Measurements from ENCODE around the gene ZNF438. TPM values are rescaled to one million over a fixed set of nuclear protein-coding genes. Genes with fewer than 3 reads are reported as not detected.
"Not testable (repeated sequence)": the region's sequence is repeated elsewhere in the genome, so short reads cannot be mapped to it uniquely, and the experiment has no call there.

Gene ZNF438
- total and polyA plus RNA-seq, 7 experiments from 2014 or later, result 3.9 to 9.4 (median 4.2) TPM

DNA sequence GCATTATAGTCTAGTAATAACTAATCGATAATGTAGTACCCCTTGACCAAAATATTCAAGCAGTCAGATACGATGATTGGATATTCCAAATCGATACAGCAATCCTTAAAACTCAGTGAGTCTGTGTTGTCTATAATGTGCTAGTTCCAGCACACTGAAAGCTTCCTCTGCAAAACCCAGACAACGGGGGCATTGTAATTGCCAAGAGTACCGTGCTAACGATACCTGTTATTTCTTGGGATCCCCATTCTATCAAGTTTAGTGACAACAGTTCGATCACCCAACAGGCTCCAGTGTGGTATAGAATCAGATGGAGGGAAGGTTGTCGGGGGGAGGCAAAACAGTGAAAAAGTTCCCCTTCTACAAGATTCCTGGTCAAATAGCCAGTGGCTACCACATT is 865 bp downstream of the ZNF438 start:
- Histone ChIP-seq H3K4me3 (ENCODE audit: low read length) (peak overlapping the region; percentile 84), H3K27ac (ENCODE audit: low read depth, low read length) (peak overlapping the region; percentile 96), H3K9me3 (ENCODE audit: control insufficient read depth in 2 of 3, low read length in 3 of 3) (no peaks in the 10 kb centered on the region), H3K27me3 (ENCODE audit: control insufficient read depth in 2 of 2, insufficient read depth in 2 of 2, low read length in 2 of 2) (no peaks in the 10 kb centered on the region), H3K36me3 (ENCODE audit: control insufficient read depth in 2 of 3, insufficient read depth in 3 of 3, low read length in 3 of 3) (no peaks in the 10 kb centered on the region), H3K4me1 (ENCODE audit: control insufficient read depth in 2 of 2, insufficient read depth in 2 of 2, low read length in 2 of 2) (peaks cover 5% of the 10 kb centered on the region in 2 donors)
- H3K4me3 Mint-ChIP-seq, result peak overlapping the region; percentile 29 to 94 (median 90)
- peaks cover 0 to 6% (median 0%) of the 10 kb centered on the region in 5 donors for H3K36me3 Mint-ChIP-seq
- ATAC-seq (no peak), DNase-seq (no peak)
- H3K27ac Mint-ChIP-seq, result peak overlapping the region in 6 of 9 donors; percentile 67 to 99 (median 98)
- H3K4me1 Mint-ChIP-seq, result peaks cover 7 to 34% (median 14%) of the 10 kb centered on the region in 7 donors
- H3K9me3 Mint-ChIP-seq, result peaks cover 0 to 1% (median 0%) of the 10 kb centered on the region in 11 donors
- intact Hi-C loops (cut with micrococcal nuclease), result loop anchor here (1.0 to 10.0 kb wide), 10 partner anchors 52 to 1417 kb away; partner anchors contain the start of genes KIF5B (in 2 of the 2), ARHGAP12 (in 1 of the 2), CCDC7 (in 1 of the 2) and EPC1 (in 1 of the 2)
- CTCF ChIA-PET, result interaction anchor here (0.6 to 2.9 kb wide), 2 partner anchors 246 to 255 kb away, joined by 3 to 21 read pairs; no protein-coding TSS in a partner anchor
- POLR2A ChIA-PET, result interaction anchor here (1.5 to 3.6 kb wide), 2 partner anchors 246 to 288 kb away, joined by 7 to 41 read pairs; partner anchors contain the start of gene ZEB1
- no peaks in the 10 kb centered on the region for H3K27me3 Mint-ChIP-seq

DNA sequence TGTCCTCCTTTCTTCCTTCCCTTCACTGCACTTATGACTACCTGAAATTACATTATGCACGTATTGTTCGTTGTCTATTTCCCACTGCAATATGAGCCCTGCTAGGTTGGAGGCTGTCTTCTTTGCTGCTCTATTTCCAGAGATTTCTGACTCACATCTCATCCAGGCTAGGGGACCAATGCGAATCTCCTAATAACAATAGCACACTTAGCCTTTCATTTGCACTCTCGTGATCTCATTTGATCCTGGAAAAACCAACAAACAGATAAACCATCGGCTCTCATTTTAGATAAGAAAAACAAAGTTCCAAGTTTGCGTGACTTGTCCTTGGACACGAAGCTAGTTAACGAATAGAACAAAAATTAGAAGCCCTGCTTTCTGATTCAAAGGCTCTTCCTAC is 1.4 kb downstream of the ZNF438 start:
- POLR2A ChIA-PET, result interaction anchor here (3.6 kb wide), 1 partner anchor 245 kb away, joined by 41 read pairs; no protein-coding TSS in a partner anchor
- Mint-ChIP-seq H3K9me3 (peaks cover 0 to 1% (median 0%) of the 10 kb centered on the region in 11 donors), H3K4me3 (peak overlapping the region in 2 of 10 donors; percentile 5 to 14), H3K4me1 (peaks cover 7 to 34% (median 14%) of the 10 kb centered on the region in 7 donors), H3K27me3 (no peaks in the 10 kb centered on the region), H3K27ac (peak overlapping the region in 2 of 9 donors; percentile 10 to 99), H3K36me3 (peaks cover 0 to 6% (median 0%) of the 10 kb centered on the region in 5 donors)
- Histone ChIP-seq H3K9me3 (ENCODE audit: control insufficient read depth in 2 of 3, low read length in 3 of 3) (no peaks in the 10 kb centered on the region), H3K27ac (ENCODE audit: low read depth, low read length) (no peak overlapping the region), H3K4me1 (ENCODE audit: control insufficient read depth in 2 of 2, insufficient read depth in 2 of 2, low read length in 2 of 2) (peaks cover 5% of the 10 kb centered on the region in 2 donors), H3K27me3 (ENCODE audit: control insufficient read depth in 2 of 2, insufficient read depth in 2 of 2, low read length in 2 of 2) (no peaks in the 10 kb centered on the region), H3K4me3 (ENCODE audit: low read length) (no peak overlapping the region), H3K36me3 (ENCODE audit: control insufficient read depth in 2 of 3, insufficient read depth in 3 of 3, low read length in 3 of 3) (no peaks in the 10 kb centered on the region)
- no peak for ATAC-seq
- no peak for DNase-seq
- intact Hi-C loops (cut with micrococcal nuclease), result loop anchor here (2.0 to 10.0 kb wide), 7 partner anchors 52 to 1417 kb away; partner anchors contain the start of genes ARHGAP12 (in 1 of the 2), CCDC7 (in 1 of the 2), EPC1 (in 1 of the 2) and KIF5B (in 1 of the 2)
- CTCF ChIA-PET, result interaction anchor here (0.6 to 1.4 kb wide), 2 partner anchors 246 to 254 kb away, joined by 3 read pairs; no protein-coding TSS in a partner anchor

DNA sequence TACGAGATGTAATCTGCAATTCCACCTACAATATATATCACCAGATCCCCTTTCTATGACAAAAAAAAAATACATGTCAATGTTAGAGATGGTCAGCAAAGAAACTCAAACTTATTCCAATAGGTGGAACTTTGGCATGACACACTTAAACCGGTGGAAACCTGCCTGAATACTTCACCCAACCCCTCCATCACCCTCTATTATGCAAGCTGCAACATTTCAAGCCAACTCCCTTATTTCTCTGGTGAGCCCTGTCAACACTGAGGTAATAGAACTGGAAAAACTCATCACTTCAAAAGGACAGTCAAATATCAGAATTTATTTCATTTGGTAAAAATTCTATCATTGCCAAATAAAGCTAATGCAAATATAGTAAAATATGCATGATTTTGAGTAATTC is 3.6 kb downstream of the ZNF438 start:
- POLR2A ChIA-PET, result no interaction called here
- CTCF ChIA-PET, result interaction anchor here (0.7 to 1.0 kb wide), 3 partner anchors 8 to 209 kb away, joined by 3 to 4 read pairs (median 4); no protein-coding TSS in a partner anchor
- H3K27ac Mint-ChIP-seq, result no peak overlapping the region

DNA sequence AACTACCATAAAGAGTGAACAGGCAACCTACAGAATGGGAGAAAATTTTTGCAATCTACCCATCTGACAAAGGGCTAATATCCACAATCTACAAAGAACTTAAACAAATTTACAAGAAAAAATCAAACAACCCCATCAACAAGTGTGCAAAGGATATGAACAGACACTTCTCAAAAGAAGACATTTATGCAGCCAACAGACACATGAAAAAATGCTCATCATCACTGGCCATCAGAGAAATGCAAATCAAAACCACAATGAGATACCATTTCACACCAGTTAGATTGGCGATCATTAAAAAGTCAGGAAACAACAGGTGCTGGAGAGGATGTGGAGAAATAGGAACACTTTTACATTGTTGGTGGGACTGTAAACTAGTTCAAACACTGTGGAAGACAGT is 5.4 kb downstream of the ZNF438 start:
- H3K27ac Mint-ChIP-seq; CTCF ChIA-PET; H3K9me3 Mint-ChIP-seq; H3K27me3 ChIP-seq (ENCODE audit: control insufficient read depth in 2 of 2, insufficient read depth in 2 of 2, low read length in 2 of 2); H3K4me1 ChIP-seq (ENCODE audit: control insufficient read depth in 2 of 2, insufficient read depth in 2 of 2, low read length in 2 of 2); H3K36me3 ChIP-seq (ENCODE audit: control insufficient read depth in 2 of 3, insufficient read depth in 3 of 3, low read length in 3 of 3); ATAC-seq; H3K27ac ChIP-seq (ENCODE audit: low read depth, low read length); intact Hi-C loops (cut with micrococcal nuclease); H3K4me3 Mint-ChIP-seq; DNase-seq; H3K27me3 Mint-ChIP-seq; POLR2A ChIA-PET; H3K9me3 ChIP-seq (ENCODE audit: control insufficient read depth in 2 of 3, low read length in 3 of 3); H3K4me3 ChIP-seq (ENCODE audit: low read length); H3K36me3 Mint-ChIP-seq: not testable (repeated sequence)
- peaks cover 7 to 26% (median 13%) of the 10 kb centered on the region in 7 donors for H3K4me1 Mint-ChIP-seq

More for the DNA sequence above, 3.6 kb downstream of the ZNF438 start:
- intact Hi-C loops (cut with micrococcal nuclease), result no loop called here
- Mint-ChIP-seq H3K9me3 (peaks cover 0 to 1% (median 0%) of the 10 kb centered on the region in 11 donors), H3K27me3 (no peaks in the 10 kb centered on the region), H3K4me3 (no peak overlapping the region), H3K36me3 (peaks cover 0 to 7% (median 0%) of the 10 kb centered on the region in 5 donors), H3K4me1 (peaks cover 7 to 29% (median 17%) of the 10 kb centered on the region in 7 donors)
- Histone ChIP-seq H3K27ac (ENCODE audit: low read depth, low read length) (no peak overlapping the region), H3K9me3 (ENCODE audit: control insufficient read depth in 2 of 3, low read length in 3 of 3) (no peaks in the 10 kb centered on the region), H3K4me3 (ENCODE audit: low read length) (no peak overlapping the region), H3K36me3 (ENCODE audit: control insufficient read depth in 2 of 3, insufficient read depth in 3 of 3, low read length in 3 of 3) (no peaks in the 10 kb centered on the region), H3K27me3 (ENCODE audit: control insufficient read depth in 2 of 2, insufficient read depth in 2 of 2, low read length in 2 of 2) (no peaks in the 10 kb centered on the region), H3K4me1 (ENCODE audit: control insufficient read depth in 2 of 2, insufficient read depth in 2 of 2, low read length in 2 of 2) (peaks cover 5% of the 10 kb centered on the region in 2 donors)
- DNase-seq, result no peak
- no peak for ATAC-seq

DNA sequence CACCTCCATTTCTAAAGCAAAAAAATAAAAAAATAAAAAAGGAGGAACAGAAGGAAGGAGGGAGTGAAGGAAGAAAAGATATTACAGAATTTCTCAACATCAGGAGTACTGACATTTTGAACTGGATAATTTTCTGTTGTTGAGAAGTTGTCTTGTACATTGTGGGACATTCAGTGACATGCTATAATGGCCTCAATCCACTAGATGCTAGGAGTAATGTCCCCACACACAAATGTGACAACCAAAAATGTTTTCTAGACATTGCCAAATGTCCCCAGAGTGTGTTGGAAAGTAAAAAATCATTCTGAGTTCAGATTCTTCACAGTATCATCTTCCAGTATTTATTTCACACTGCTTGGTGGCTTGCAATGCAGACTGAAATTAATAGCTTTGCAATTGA is 6.5 kb downstream of the ZNF438 start:
- ChIA-PET POLR2A (interaction anchor here (0.6 kb wide), 2 partner anchors 9 to 621 kb away, joined by 3 read pairs; no protein-coding TSS in a partner anchor), CTCF (interaction anchor here (0.6 kb wide), 1 partner anchor 286 kb away, joined by 5 read pairs; no protein-coding TSS in a partner anchor)
- Histone ChIP-seq H3K9me3 (ENCODE audit: control insufficient read depth in 2 of 3, low read length in 3 of 3) (no peaks in the 10 kb centered on the region), H3K36me3 (ENCODE audit: control insufficient read depth in 2 of 3, insufficient read depth in 3 of 3, low read length in 3 of 3) (no peaks in the 10 kb centered on the region), H3K4me3 (ENCODE audit: low read length) (no peak overlapping the region), H3K27me3 (ENCODE audit: control insufficient read depth in 2 of 2, insufficient read depth in 2 of 2, low read length in 2 of 2) (no peaks in the 10 kb centered on the region), H3K4me1 (ENCODE audit: control insufficient read depth in 2 of 2, insufficient read depth in 2 of 2, low read length in 2 of 2) (no peaks in the 10 kb centered on the region), H3K27ac (ENCODE audit: low read depth, low read length) (no peak overlapping the region)
- no peaks in the 10 kb centered on the region for H3K27me3 Mint-ChIP-seq
- H3K4me1 Mint-ChIP-seq, result peaks cover 0 to 15% (median 8%) of the 10 kb centered on the region in 7 donors
- ATAC-seq, result no peak
- no peak for DNase-seq
- intact Hi-C loops (cut with micrococcal nuclease), result no loop called here
- no peak overlapping the region for H3K4me3 Mint-ChIP-seq
- H3K36me3 Mint-ChIP-seq, result peaks cover 0 to 8% (median 0%) of the 10 kb centered on the region in 5 donors
- no peak overlapping the region for H3K27ac Mint-ChIP-seq
- peaks cover 0 to 2% (median 0%) of the 10 kb centered on the region in 11 donors for H3K9me3 Mint-ChIP-seq

DNA sequence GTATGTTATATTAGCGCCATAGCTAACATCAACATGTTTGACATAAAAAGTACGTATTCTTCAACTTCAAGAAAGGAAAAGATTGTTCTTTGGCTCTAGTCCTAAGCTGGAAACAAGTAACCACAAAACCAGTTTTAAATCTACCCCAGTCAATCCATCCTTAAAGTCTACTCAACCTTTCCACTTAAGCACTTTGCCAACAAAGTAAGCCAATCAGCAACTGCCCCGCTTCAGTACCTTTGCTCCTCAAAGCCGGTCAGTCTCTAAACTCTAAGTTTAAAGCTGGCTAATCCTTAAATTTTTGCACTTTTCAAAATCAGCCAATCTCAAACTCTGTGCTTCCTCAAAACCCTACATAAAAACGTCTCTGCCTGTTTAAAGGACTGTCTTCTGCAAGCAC is 8.1 kb downstream of the ZNF438 start:
- Mint-ChIP-seq H3K9me3 (peaks cover 0 to 2% (median 0%) of the 10 kb centered on the region in 11 donors), H3K36me3 (peaks cover 0 to 4% (median 0%) of the 10 kb centered on the region in 5 donors), H3K27ac (peak overlapping the region in 1 of 9 donors; percentile 46), H3K27me3 (no peaks in the 10 kb centered on the region), H3K4me1 (peaks cover 0 to 5% (median 3%) of the 10 kb centered on the region in 7 donors), H3K4me3 (no peak overlapping the region)
- CTCF ChIA-PET, result no interaction called here
- Histone ChIP-seq H3K27ac (ENCODE audit: low read depth, low read length) (no peak overlapping the region), H3K27me3 (ENCODE audit: control insufficient read depth in 2 of 2, insufficient read depth in 2 of 2, low read length in 2 of 2) (no peaks in the 10 kb centered on the region), H3K9me3 (ENCODE audit: control insufficient read depth in 2 of 3, low read length in 3 of 3) (no peaks in the 10 kb centered on the region), H3K4me1 (ENCODE audit: control insufficient read depth in 2 of 2, insufficient read depth in 2 of 2, low read length in 2 of 2) (no peaks in the 10 kb centered on the region), H3K36me3 (ENCODE audit: control insufficient read depth in 2 of 3, insufficient read depth in 3 of 3, low read length in 3 of 3) (no peaks in the 10 kb centered on the region), H3K4me3 (ENCODE audit: low read length) (no peak overlapping the region)
- intact Hi-C loops (cut with micrococcal nuclease), result no loop called here
- ATAC-seq, result no peak
- POLR2A ChIA-PET, result no interaction called here
- no peak for DNase-seq

Data from naive thymus-derived CD4-positive, alpha-beta T cell (primary cell).